BLaER1 (cell line): Measurements from ENCODE around the gene SPRY4.
"Not testable (repeated sequence)": the region's sequence is repeated elsewhere in the genome, so short reads cannot be mapped to it uniquely, and the experiment has no call there.

ENCODE experiments used
- H3K27ac ChIP-seq: shearing (Covaris generic); formaldehyde crosslinking; 2 replicates; pipeline ENCODE4 v1.8.1; 2022
- H3K27me3 ChIP-seq: shearing (Covaris generic); formaldehyde crosslinking; 2 replicates; pipeline ENCODE4 v1.8.1; 2022
- H3K36me3 ChIP-seq: shearing (Covaris generic); formaldehyde crosslinking; 2 replicates; pipeline ENCODE4 v1.8.1; 2022
- H3K4me1 ChIP-seq: shearing (Covaris generic); formaldehyde crosslinking; 2 replicates; pipeline ENCODE4 v1.8.1; 2022
- H3K4me2 ChIP-seq: shearing (Covaris generic); formaldehyde crosslinking; 2 replicates; pipeline ENCODE4 v1.8.1; 2022
- H3K4me3 ChIP-seq: shearing (Covaris generic); formaldehyde crosslinking; 2 replicates; pipeline ENCODE4 v1.8.1; 2022
- H3K9ac ChIP-seq: shearing (Covaris generic); formaldehyde crosslinking; 2 replicates; pipeline ENCODE4 v1.8.1; 2022
- H3K9me3 ChIP-seq: shearing (Covaris generic); formaldehyde crosslinking; 2 replicates; pipeline ENCODE4 v1.8.1; 2022
- H4K20me1 ChIP-seq: shearing (Covaris generic); formaldehyde crosslinking; 2 replicates; pipeline ENCODE4 v1.8.1; 2022
- Cebpa-rat ChIP-seq: shearing (Covaris generic); IDR thresholded peaks from 2 replicates; pipeline ENCODE4 v1.8.1; 2022

SPRY4 gene

DNA sequence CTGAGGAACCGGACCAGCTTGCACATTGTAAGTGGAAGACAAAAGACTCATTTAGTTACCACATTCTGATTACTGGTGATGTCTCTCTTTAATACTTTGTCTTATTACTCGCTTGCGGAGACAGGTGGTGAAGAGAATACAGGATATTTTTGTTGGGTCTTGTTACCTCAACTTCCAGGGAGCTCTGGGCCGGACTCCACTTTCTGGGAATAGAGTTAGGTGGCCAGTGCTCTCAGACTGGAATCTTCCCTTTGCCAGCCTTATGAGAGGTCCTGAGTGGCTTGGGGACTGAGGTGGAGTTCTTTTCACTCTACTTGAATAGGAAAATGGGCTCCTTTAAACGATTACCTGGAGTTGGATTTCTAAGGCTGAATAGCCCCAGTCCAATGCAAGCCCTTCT is 33.3 kb upstream of the SPRY4 start:
- Histone ChIP-seq H3K9ac (no peak overlapping the region), H3K27me3 (peaks cover 44% of the 10 kb centered on the region), H3K36me3 (no peaks in the 10 kb centered on the region), H3K4me2 (peak overlapping the region; percentile 96), H3K4me3 (no peak overlapping the region), H3K27ac (no peak overlapping the region), H4K20me1 (peaks cover 23% of the 10 kb centered on the region), H3K9me3 (no peaks in the 10 kb centered on the region), H3K4me1 (peaks cover 23% of the 10 kb centered on the region)
- TF ChIP-seq Cebpa-rat, result no peak

DNA sequence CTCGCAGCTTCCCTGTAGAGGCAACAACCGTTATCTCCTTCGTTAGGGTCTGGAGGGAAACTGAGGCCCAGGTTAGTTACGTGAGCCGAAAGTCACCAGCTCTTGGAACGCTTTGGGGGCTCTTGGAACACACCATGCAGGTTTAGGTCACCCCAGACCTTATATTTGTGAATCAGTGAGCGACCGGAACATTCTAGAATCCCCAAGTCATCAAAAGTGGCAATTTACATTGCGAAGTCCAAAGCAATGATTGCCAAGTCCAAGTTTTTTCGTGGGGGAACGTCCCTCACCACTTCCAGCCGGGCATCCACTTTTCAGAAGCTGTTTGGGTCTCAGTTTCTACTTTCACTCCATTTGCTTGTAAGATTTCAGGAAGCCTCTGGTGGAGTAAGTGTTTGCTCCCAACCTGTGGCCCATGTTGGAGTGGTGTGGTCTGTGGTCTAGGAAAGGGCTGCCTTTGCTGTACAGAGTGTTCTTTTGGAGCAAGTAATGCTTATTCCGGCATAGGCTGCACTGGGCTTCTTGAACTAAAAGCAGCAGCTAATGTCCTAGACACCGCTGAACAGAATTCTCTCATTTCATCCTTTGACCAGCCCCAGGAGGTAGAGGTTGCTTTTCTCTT is 32.8 kb upstream of the SPRY4 start:
- no peak for TF ChIP-seq Cebpa-rat
- no peaks in the 10 kb centered on the region for H3K36me3 ChIP-seq
- peak overlapping the region; percentile 68 for H3K4me3 ChIP-seq

GRCh38 chr5:142356716-142357468 is 32.1 kb upstream of the SPRY4 start:
- H3K27ac ChIP-seq, result peak overlapping the region; percentile 72
- H3K36me3 ChIP-seq, result no peaks in the 10 kb centered on the region
- peak overlapping the region; percentile 96 for H3K4me2 ChIP-seq
- peaks cover 23% of the 10 kb centered on the region for H4K20me1 ChIP-seq
- peaks cover 23% of the 10 kb centered on the region for H3K4me1 ChIP-seq
- H3K4me3 ChIP-seq, result peak overlapping the region; percentile 68
- peak overlapping the region; percentile 67; the same call in 1 of the 2 replicates for H3K9ac ChIP-seq
- peaks cover 44% of the 10 kb centered on the region for H3K27me3 ChIP-seq
- no peak for TF ChIP-seq Cebpa-rat
- no peaks in the 10 kb centered on the region for H3K9me3 ChIP-seq

More for the DNA sequence above, 32.8 kb upstream of the SPRY4 start:
- no peak overlapping the region for H3K27ac ChIP-seq
- H3K4me1 ChIP-seq, result peaks cover 23% of the 10 kb centered on the region
- peak overlapping the region; percentile 96 for H3K4me2 ChIP-seq
- peaks cover 23% of the 10 kb centered on the region for H4K20me1 ChIP-seq
- H3K9me3 ChIP-seq, result no peaks in the 10 kb centered on the region
- peak overlapping the region; percentile 67; the same call in 1 of the 2 replicates for H3K9ac ChIP-seq
- peaks cover 44% of the 10 kb centered on the region for H3K27me3 ChIP-seq

DNA sequence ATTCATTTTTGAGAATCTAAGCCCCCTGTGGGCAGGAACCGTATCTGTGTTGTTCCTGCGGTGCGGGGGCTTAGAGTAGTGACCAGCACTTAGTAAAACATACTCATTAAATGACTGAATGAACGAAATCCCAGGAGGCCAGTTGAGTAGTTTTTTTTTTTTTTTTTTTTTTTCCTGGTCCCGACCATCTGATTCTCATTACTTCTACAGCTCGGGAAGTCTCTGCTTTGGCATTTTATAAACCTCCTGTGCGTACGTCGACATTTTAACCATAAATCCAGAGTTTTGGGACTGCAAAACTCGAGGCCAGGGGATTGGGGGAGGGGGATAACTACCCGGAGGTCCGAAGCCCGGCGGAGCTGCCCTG is 31.5 kb upstream of the SPRY4 start:
- Histone ChIP-seq H4K20me1 (peaks cover 23% of the 10 kb centered on the region), H3K9ac (peak overlapping the region; percentile 67; the same call in 1 of the 2 replicates), H3K4me1 (peaks cover 23% of the 10 kb centered on the region), H3K9me3 (no peaks in the 10 kb centered on the region), H3K27ac (peak overlapping the region; percentile 72), H3K4me3 (peak overlapping the region; percentile 68), H3K4me2 (peak overlapping the region; percentile 96), H3K36me3 (no peaks in the 10 kb centered on the region), H3K27me3 (peaks cover 44% of the 10 kb centered on the region)
- no peak for TF ChIP-seq Cebpa-rat

DNA sequence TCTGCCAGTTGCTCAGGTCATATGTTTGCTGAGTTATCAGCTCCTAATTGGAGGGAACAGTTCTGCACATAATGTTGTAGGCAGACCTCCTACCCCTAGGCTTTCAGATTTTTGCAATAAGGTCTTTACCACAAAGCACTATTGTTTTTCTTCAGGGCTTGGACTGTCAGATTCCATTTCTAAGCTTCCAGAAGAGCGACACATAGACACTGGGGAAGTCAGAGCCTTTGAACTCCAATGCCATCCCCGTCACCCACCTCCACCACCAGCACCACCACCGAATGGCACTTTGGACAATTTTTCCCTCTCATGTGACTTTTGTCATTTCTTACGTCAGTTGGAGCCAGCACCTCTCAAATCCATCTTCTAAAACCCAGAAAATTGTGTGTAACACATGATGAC is 28.3 kb upstream of the SPRY4 start:
- peaks cover 19% of the 10 kb centered on the region for H3K4me1 ChIP-seq

DNA sequence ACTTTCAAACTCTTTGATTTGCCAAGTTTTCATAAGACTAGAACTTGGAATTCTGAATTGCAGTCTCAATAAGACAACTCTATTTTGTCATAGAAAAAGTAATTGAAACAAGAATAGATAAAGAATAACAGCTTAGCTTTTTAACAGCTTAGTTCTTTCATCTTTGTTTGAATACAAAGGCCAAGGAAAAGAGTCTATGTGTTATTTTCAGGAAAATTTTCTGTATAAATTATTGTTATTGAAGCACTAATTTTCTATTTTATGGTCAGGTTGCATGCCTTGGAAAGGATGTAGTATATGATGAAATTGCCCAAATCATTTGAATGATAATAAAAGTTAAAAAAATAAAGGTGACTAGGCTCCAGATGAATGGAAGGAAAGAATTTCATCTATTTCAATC is 25.2 kb upstream of the SPRY4 start:
- Histone ChIP-seq H3K4me1 (no peaks in the 10 kb centered on the region), H3K9ac (no peak overlapping the region), H4K20me1 (no peaks in the 10 kb centered on the region), H3K36me3 (0 out of 2 replicates have a peak, but pooled peaks cover 6% of the 10 kb centered on the region), H3K4me3 (no peak overlapping the region), H3K4me2 (no peak overlapping the region), H3K27me3 (peaks cover 4% of the 10 kb centered on the region; the same call in 1 of the 2 replicates), H3K9me3 (peaks cover 32% of the 10 kb centered on the region), H3K27ac (no peak overlapping the region)
- TF ChIP-seq Cebpa-rat, result no peak

More for the DNA sequence above, 28.3 kb upstream of the SPRY4 start:
- Histone ChIP-seq H3K4me3 (no peak overlapping the region), H4K20me1 (peaks cover 11% of the 10 kb centered on the region), H3K36me3 (no peaks in the 10 kb centered on the region), H3K4me2 (no peak overlapping the region), H3K27ac (no peak overlapping the region), H3K9me3 (0 out of 2 replicates have a peak, but pooled peaks cover 1% of the 10 kb centered on the region), H3K27me3 (peaks cover 22% of the 10 kb centered on the region), H3K9ac (no peak overlapping the region)
- TF ChIP-seq Cebpa-rat, result no peak

DNA sequence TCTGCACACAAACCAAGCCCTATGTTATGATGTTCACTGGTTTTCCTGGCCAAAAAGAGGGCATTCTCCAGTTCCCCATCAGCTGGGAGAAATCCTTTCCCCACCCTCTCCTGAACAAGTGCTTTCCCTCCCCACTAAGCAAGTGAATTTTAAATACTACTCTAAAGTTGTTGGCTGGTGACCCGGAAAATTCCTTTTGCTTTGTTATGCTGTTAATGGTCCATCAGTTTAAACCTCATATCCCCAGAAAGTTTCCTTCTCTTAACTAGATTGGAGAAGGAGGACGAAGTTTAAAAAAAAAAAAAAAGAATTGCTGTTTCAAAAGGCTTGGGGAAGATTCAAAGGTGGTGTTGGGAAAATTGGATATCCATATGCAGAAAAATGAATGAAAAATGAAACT is 21.9 kb upstream of the SPRY4 start:
- H3K4me1 ChIP-seq, result peaks cover 8% of the 10 kb centered on the region
- no peak overlapping the region for H3K9ac ChIP-seq
- H3K27ac ChIP-seq, result no peak overlapping the region
- H3K4me2 ChIP-seq, result no peak overlapping the region
- no peaks in the 10 kb centered on the region for H3K27me3 ChIP-seq
- H3K36me3 ChIP-seq, result 0 out of 2 replicates have a peak, but pooled peaks cover 6% of the 10 kb centered on the region
- H3K4me3 ChIP-seq, result no peak overlapping the region
- TF ChIP-seq Cebpa-rat, result no peak
- H3K9me3 ChIP-seq, result peaks cover 64% of the 10 kb centered on the region
- H4K20me1 ChIP-seq, result no peaks in the 10 kb centered on the region

- not testable (repeated sequence) for H3K9ac ChIP-seq, H4K20me1 ChIP-seq, H3K27me3 ChIP-seq, H3K4me2 ChIP-seq, H3K4me1 ChIP-seq, H3K36me3 ChIP-seq, H3K27ac ChIP-seq, H3K4me3 ChIP-seq
- H3K9me3 ChIP-seq, result peaks cover 77% of the 10 kb centered on the region
These were observed 20.1 kb upstream of the SPRY4 start for GRCh38 chr5:142344915-142345314.

- H3K27me3 ChIP-seq, result no peaks in the 10 kb centered on the region
- TF ChIP-seq Cebpa-rat, result no peak
- no peak overlapping the region for H3K27ac ChIP-seq
- no peaks in the 10 kb centered on the region for H4K20me1 ChIP-seq
- H3K4me3 ChIP-seq, result no peak overlapping the region
- no peak overlapping the region for H3K4me2 ChIP-seq
- H3K9me3 ChIP-seq, result peaks cover 91% of the 10 kb centered on the region
- no peak overlapping the region for H3K9ac ChIP-seq
- peaks cover 8% of the 10 kb centered on the region for H3K4me1 ChIP-seq
- 0 out of 2 replicates have a peak, but pooled peaks cover 6% of the 10 kb centered on the region for H3K36me3 ChIP-seq
These were observed 18.7 kb upstream of the SPRY4 start for GRCh38 chr5:142343531-142343930.
